ENCODE measurements around the gene CNIH1.
"Not testable (repeated sequence)": the region's sequence is repeated elsewhere in the genome, so short reads cannot be mapped to it uniquely, and the experiment has no call there.

Gene CNIH1

GRCh38 chr14:54387328-54387727 lies 53.8 kb downstream of the CNIH1 start:
- 93 to 95% methylated on average over 5 of the region's 5 CpGs for WGBS, 2 experiments
- no peak overlapping the region for H3K4me3 ChIP-seq (ENCODE audit: insufficient read depth, low read depth, low read length)
- H3K27me3 ChIP-seq (ENCODE audit: control insufficient read depth, insufficient read depth, low read length, poor library complexity, severe bottlenecking), result no peaks in the 10 kb centered on the region
- no peak overlapping the region for H3K27ac ChIP-seq (ENCODE audit: insufficient read depth, low read depth, low read length, poor library complexity, severe bottlenecking)
- no peaks in the 10 kb centered on the region for H3K36me3 ChIP-seq (ENCODE audit: control insufficient read depth, insufficient read depth, low read length)
- H3K9me3 ChIP-seq (ENCODE audit: control insufficient read depth, low read length), result no peaks in the 10 kb centered on the region
- no peaks in the 10 kb centered on the region for H3K4me1 ChIP-seq (ENCODE audit: control insufficient read depth, insufficient read depth, low read length)

- Histone ChIP-seq H3K36me3 (ENCODE audit: control insufficient read depth, insufficient read depth, low read length) (no peaks in the 10 kb centered on the region), H3K9me3 (ENCODE audit: control insufficient read depth, low read length) (no peaks in the 10 kb centered on the region), H3K4me3 (ENCODE audit: insufficient read depth, low read depth, low read length) (no peak overlapping the region), H3K4me1 (ENCODE audit: control insufficient read depth, insufficient read depth, low read length) (no peaks in the 10 kb centered on the region), H3K27ac (ENCODE audit: insufficient read depth, low read depth, low read length, poor library complexity, severe bottlenecking) (no peak overlapping the region), H3K27me3 (ENCODE audit: control insufficient read depth, insufficient read depth, low read length, poor library complexity, severe bottlenecking) (no peaks in the 10 kb centered on the region)
- WGBS, 2 experiments, result 94% methylated on average over 4 of the region's 4 CpGs
These were observed 55.6 kb downstream of the CNIH1 start for GRCh38 chr14:54385556-54385955.

GRCh38 chr14:54383835-54384234 lies 57.3 kb downstream of the CNIH1 start:
- no peaks in the 10 kb centered on the region for H3K36me3 ChIP-seq (ENCODE audit: control insufficient read depth, insufficient read depth, low read length)
- H3K9me3 ChIP-seq (ENCODE audit: control insufficient read depth, low read length), result no peaks in the 10 kb centered on the region
- H3K4me3 ChIP-seq (ENCODE audit: insufficient read depth, low read depth, low read length), result no peak overlapping the region
- 92 to 95% methylated on average over 4 of the region's 4 CpGs for WGBS, 2 experiments
- no peaks in the 10 kb centered on the region for H3K27me3 ChIP-seq (ENCODE audit: control insufficient read depth, insufficient read depth, low read length, poor library complexity, severe bottlenecking)
- H3K4me1 ChIP-seq (ENCODE audit: control insufficient read depth, insufficient read depth, low read length), result no peaks in the 10 kb centered on the region
- no peak overlapping the region for H3K27ac ChIP-seq (ENCODE audit: insufficient read depth, low read depth, low read length, poor library complexity, severe bottlenecking)

DNA sequence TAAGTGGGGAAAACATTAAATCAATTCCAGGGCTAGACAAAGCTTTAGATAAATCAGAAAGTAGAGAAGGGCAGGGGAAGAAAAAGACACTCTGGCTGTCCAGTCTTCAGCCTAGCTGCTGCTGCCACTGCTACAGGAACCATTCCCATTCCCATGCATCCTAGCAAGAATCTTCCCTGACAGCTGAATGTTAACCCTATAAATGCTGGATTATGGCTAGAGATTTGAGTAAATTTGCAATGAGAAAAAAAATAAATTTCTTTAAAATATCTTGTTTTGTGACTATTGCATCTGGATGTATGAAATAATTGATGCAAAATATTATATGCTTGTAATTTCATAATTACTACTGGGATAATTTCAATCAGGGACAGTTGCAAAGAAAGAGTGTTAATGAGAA lies 59.4 kb downstream of the CNIH1 start:
- H3K27ac ChIP-seq (ENCODE audit: insufficient read depth, low read depth, low read length, poor library complexity, severe bottlenecking), result no peak overlapping the region
- no peak overlapping the region for H3K4me3 ChIP-seq (ENCODE audit: insufficient read depth, low read depth, low read length)
- no peaks in the 10 kb centered on the region for H3K27me3 ChIP-seq (ENCODE audit: control insufficient read depth, insufficient read depth, low read length, poor library complexity, severe bottlenecking)
- H3K36me3 ChIP-seq (ENCODE audit: control insufficient read depth, insufficient read depth, low read length), result no peaks in the 10 kb centered on the region
- H3K4me1 ChIP-seq (ENCODE audit: control insufficient read depth, insufficient read depth, low read length), result no peaks in the 10 kb centered on the region
- no peaks in the 10 kb centered on the region for H3K9me3 ChIP-seq (ENCODE audit: control insufficient read depth, low read length)

DNA sequence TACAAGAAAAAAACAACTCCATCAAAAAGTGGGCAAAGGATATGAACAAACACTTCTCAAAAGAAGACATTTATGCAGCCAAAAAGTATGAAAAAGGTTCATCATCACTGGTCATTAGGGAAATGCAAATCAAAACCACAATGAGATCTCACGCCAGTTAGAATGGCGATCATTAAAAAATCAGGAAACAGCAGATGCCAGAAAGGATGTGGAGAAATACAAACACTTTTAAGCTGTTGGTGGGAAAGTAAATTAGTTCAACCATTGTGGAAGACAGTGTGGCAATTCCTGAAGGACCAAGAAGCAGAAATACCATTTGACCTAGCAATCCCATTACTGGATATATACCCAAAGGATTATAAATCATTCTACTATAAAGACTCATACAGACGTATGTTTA lies 60.6 kb downstream of the CNIH1 start:
- 91 to 98% methylated on average over 3 of the region's 3 CpGs for WGBS, 2 experiments

DNA sequence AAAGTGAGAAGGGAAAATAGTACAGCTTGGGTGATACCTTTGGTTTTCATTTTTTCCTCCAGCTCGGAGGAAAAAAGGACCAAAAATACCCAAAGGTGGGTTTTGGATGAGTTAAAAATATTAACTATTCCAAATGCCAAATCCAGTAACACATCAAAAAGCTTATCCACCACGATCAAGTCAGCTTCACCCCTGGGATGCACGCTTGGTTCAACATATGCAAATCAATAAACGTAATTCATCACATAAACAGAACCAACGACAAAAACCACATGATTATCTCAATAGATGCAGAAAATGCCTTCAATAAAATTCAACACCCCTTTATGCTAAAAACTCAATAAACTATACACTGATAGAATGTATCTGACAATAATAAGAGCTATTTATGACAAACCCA lies 62.3 kb downstream of the CNIH1 start:
- not testable (repeated sequence) for H3K9me3 ChIP-seq (ENCODE audit: control insufficient read depth, low read length); H3K27ac ChIP-seq (ENCODE audit: insufficient read depth, low read depth, low read length, poor library complexity, severe bottlenecking); H3K4me1 ChIP-seq (ENCODE audit: control insufficient read depth, insufficient read depth, low read length); H3K4me3 ChIP-seq (ENCODE audit: insufficient read depth, low read depth, low read length); H3K27me3 ChIP-seq (ENCODE audit: control insufficient read depth, insufficient read depth, low read length, poor library complexity, severe bottlenecking); H3K36me3 ChIP-seq (ENCODE audit: control insufficient read depth, insufficient read depth, low read length)
- 87 to 93% methylated on average over 4 to 5 of the region's 5 CpGs for WGBS, 2 experiments

More for the DNA sequence above, 60.6 kb downstream of the CNIH1 start:
- H3K4me3 ChIP-seq (ENCODE audit: insufficient read depth, low read depth, low read length); H3K27me3 ChIP-seq (ENCODE audit: control insufficient read depth, insufficient read depth, low read length, poor library complexity, severe bottlenecking); H3K36me3 ChIP-seq (ENCODE audit: control insufficient read depth, insufficient read depth, low read length); H3K27ac ChIP-seq (ENCODE audit: insufficient read depth, low read depth, low read length, poor library complexity, severe bottlenecking); H3K4me1 ChIP-seq (ENCODE audit: control insufficient read depth, insufficient read depth, low read length); H3K9me3 ChIP-seq (ENCODE audit: control insufficient read depth, low read length): not testable (repeated sequence)

DNA sequence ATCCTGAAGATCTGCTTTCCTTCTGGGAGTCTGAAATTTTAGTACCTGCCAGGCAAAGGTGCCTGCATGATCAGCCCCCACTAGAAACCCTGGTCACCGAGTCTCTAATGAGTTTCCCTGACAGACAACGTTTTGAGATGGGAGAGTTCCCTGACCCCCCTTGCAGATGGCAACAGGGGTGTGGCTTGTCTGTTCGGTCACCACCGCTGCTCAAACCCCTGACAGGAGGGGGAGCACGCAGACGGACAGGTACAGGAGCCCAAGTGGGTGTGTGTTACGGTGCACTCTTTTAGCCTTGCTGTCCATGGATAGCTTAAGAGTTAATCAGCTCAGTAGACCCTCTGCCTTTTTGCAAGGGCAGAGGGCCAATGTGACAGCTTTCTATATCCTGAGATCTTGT lies 63.7 kb downstream of the CNIH1 start:
- H3K36me3 ChIP-seq (ENCODE audit: control insufficient read depth, insufficient read depth, low read length), result no peaks in the 10 kb centered on the region
- no peak overlapping the region for H3K4me3 ChIP-seq (ENCODE audit: insufficient read depth, low read depth, low read length)
- WGBS, 2 experiments, result 58 to 63% methylated on average over 7 of the region's 7 CpGs
- no peaks in the 10 kb centered on the region for H3K4me1 ChIP-seq (ENCODE audit: control insufficient read depth, insufficient read depth, low read length)
- no peaks in the 10 kb centered on the region for H3K27me3 ChIP-seq (ENCODE audit: control insufficient read depth, insufficient read depth, low read length, poor library complexity, severe bottlenecking)
- no peaks in the 10 kb centered on the region for H3K9me3 ChIP-seq (ENCODE audit: control insufficient read depth, low read length)
- no peak overlapping the region for H3K27ac ChIP-seq (ENCODE audit: insufficient read depth, low read depth, low read length, poor library complexity, severe bottlenecking)

GRCh38 chr14:54374117-54374884 lies 66.9 kb downstream of the CNIH1 start:
- 75 to 76% methylated on average over 4 to 6 of the region's 7 CpGs for WGBS, 2 experiments
- Histone ChIP-seq H3K4me1 (ENCODE audit: control insufficient read depth, insufficient read depth, low read length) (no peaks in the 10 kb centered on the region), H3K27me3 (ENCODE audit: control insufficient read depth, insufficient read depth, low read length, poor library complexity, severe bottlenecking) (no peaks in the 10 kb centered on the region), H3K9me3 (ENCODE audit: control insufficient read depth, low read length) (no peaks in the 10 kb centered on the region), H3K27ac (ENCODE audit: insufficient read depth, low read depth, low read length, poor library complexity, severe bottlenecking) (no peak overlapping the region), H3K36me3 (ENCODE audit: control insufficient read depth, insufficient read depth, low read length) (no peaks in the 10 kb centered on the region), H3K4me3 (ENCODE audit: insufficient read depth, low read depth, low read length) (no peak overlapping the region)
